B cell (primary cell): ENCODE data around the gene CS.

Experiments
- CTCF ChIP-seq: fragments of 200-600 bp; IDR thresholded peaks from one replicate; pipeline ENCODE4 v1.8.0; 2022; ENCODE audit warnings: antibody characterized with exemption, mild to moderate bottlenecking
- EZH2 ChIP-seq: IDR thresholded peaks from 2 replicates; pipeline ENCODE4 v1.6.1; 2012; ENCODE audit warnings: borderline replicate concordance, low read depth, mild to moderate bottlenecking, moderate library complexity, low read length; ENCODE audit not compliant: insufficient read depth, poor library complexity, severe bottlenecking

- TF ChIP-seq CTCF (no peak), EZH2 (no peak)
Observed at GRCh38 chr12:56221757-56222530, 78.2 kb downstream of the CS start, which contains the start of gene RNF41.
